H1 (cell line): ENCODE measurements around the gene MAD2L1. TPM values are rescaled to one million over a fixed set of nuclear protein-coding genes. Genes with fewer than 3 reads are reported as not detected.

Experiments
- CBX8 ChIP-seq: fragments of 300-800, 300-1000 bp; sonication (generic); IDR thresholded peaks from 2 replicates; pipeline ENCODE4 v1.7.1; 2016; ENCODE audit warnings: low read depth, low read length, borderline replicate concordance
- EZH2 ChIP-seq: fragments of 200-600 bp; sonication (generic); IDR thresholded peaks from 2 replicates; pipeline ENCODE4 v1.7.1; 2012; ENCODE audit warnings: low read depth, mild to moderate bottlenecking, moderate library complexity, low read length, inconsistent platforms; ENCODE audit not compliant: severe bottlenecking
- FOSL1 ChIP-seq: IDR thresholded peaks from 2 replicates; pipeline ENCODE4 v1.6.1; 2011; ENCODE audit warnings: mild to moderate bottlenecking, low read depth, low read length, moderate library complexity; ENCODE audit not compliant: insufficient read depth
- MAFK ChIP-seq: IDR thresholded peaks from 2 replicates; pipeline ENCODE4 v1.6.1; 2012; ENCODE audit warnings: low read depth, mild to moderate bottlenecking, improper control_type of control experiment, low read length
- PHF8 ChIP-seq: fragments of 200-600 bp; sonication (generic); conservative IDR thresholded peaks from 2 replicates; pipeline ENCODE4 v1.7.1; 2012; ENCODE audit warnings: low read depth, mild to moderate bottlenecking, inconsistent platforms, low read length, moderate library complexity
- SIX5 ChIP-seq: IDR thresholded peaks from 2 replicates; pipeline ENCODE4 v1.6.1; 2011; ENCODE audit warnings: mild to moderate bottlenecking, low read depth, low read length
- polyA plus RNA-seq, 7 experiments: library from polyadenylated mRNA; depleted of rRNA in 3 of 7; stranded (reverse) in 5 of 7; unstranded in 2 of 7; fragments of >200 nt in 5 of 7; fragments of 200-250 nt in 2 of 7; gene quantifications; 1 replicate in 5 of 7; 2 replicates in 1 of 7; 4 replicates in 1 of 7; pipeline versions ENCODE4 v1.2.1 to v1.2.3, GENCODE V29; 2011 to 2013; ENCODE audit warnings: missing spikeins in 2 of 7, mixed read lengths in 2 of 7
- total RNA-seq: library from RNA; stranded (reverse); fragmentation: NEBNext Ultra II Directional; extraction: Animal tissue kit (Norgen Biotek cat#: 25700); gene quantifications from 2 replicates; pipeline ENCODE4 v1.2.1, GENCODE V29; 2021

MAD2L1 gene
- total and polyA plus RNA-seq, 2 of the 8 experiments (the other 6 are each of a cell fraction or from before 2014, with no cell fraction given), result 51.1 to 88.1 TPM

- TF ChIP-seq MAFK, result no peak
- no peak for TF ChIP-seq SIX5
- no peak for TF ChIP-seq CBX8
- no peak for TF ChIP-seq EZH2
- TF ChIP-seq PHF8, result no peak
- TF ChIP-seq FOSL1, result no peak
- TF ChIP-seq, all 59 proteins: peak for 0
Observed at GRCh38 chr4:120051253-120051652, 15.4 kb downstream of the MAD2L1 start (continued).
